DMS153 treated with DMSO at 0.1 percent for 48 hours (cell line): ENCODE data around the gene RAPGEF2.

Experiments
- DNase-seq: peaks from one replicate; lab custom pipeline; 2025; ENCODE audit not compliant: unreplicated experiment; lab: John Stamatoyannopoulos, UW

The RAPGEF2 gene

GRCh38 chr4:159395693-159396092 lies 292.8 kb downstream of the RAPGEF2 start:
- no peak for DNase-seq

- no peak for DNase-seq
Observed at GRCh38 chr4:159396151-159396550, 293.3 kb downstream of the RAPGEF2 start.

- no peak for DNase-seq
Observed at GRCh38 chr4:159398236-159398638, 295.4 kb downstream of the RAPGEF2 start.

DNA sequence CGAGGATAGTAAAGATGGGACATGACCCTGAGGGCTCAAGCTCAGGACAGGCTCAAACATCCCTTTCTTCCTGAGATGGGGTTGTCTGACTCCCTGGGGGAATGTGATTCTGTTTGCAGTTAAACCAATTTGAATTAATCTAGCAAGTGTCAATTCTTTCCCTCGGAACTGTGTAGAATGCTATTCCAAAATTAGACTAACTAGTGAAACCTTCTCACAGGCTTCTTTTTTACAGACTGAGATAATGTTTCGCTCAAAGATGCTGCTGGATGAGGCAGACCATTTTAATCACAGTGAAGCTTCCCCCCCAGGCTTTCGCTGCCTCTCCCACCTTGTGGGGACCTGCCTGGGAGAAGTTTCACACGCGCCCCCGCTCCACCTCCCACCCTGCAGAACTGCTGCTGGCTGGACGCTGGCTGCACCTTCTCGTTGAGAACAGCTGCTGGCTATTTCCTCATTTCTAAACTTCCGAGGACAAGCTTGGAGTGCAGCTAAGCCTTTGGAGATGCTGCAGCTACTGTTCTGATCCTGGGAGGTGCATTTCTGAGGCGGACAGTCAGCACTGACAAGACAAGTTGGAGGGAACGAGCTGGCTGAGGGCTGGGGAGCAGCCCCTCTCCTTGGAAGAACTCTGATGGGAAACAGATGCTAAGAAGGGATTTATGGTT lies 297.8 kb downstream of the RAPGEF2 start:
- no peak for DNase-seq

DNA sequence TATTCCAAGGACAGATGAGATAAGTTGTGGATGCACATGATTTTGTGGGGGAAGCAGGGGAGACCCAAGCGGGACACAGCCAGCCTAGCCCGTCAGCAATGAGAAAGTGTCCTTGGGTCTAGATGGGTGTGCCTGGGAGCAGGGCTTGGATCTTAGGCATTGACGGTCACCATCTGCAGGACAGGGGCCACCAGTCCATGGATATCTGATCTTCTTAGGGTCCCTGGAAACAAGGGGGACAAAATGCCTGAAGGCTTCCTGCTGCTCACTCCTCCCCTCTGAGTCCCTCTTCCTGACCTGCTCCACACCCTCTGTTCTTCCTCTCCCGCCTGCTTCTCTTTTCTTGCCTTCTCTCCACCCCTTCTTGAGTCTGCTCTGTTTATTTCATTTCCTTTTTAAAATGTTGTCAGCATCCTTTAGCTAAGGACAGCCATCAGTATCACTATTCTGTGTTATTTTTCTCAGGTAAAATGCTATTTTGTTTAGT lies 298.4 kb downstream of the RAPGEF2 start:
- no peak for DNase-seq

DNA sequence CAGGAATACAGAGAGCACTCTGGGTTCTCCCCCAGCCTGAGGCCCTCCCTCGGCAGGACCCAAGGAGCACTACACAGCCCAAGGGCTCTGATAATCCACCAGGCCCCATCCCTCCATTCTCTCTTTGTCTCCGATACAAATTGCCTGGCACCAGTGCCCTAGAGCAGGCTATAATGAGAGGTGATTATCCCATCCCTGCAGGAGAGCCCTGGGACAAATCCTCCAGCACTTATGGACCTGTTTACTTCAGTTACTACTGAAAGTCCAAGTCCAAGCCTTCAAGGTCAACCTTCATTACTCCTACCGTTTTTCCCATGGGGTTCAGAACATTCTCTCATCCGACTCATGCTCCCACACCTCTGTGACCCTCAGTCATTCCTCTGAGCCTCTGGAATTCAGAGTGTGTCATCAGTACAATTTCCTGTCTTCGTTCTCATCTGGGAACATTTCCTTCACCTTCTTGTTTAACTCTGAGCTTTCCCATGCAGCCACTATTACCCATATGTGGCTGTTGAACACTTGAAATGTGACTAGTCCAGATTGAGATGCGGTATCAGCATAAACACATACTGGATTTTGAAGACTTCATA lies 299.0 kb downstream of the RAPGEF2 start:
- no peak for DNase-seq
